Right lobe of liver (tissue), 6 donors: ENCODE measurements around the gene SLC22A23. TPM values are rescaled to one million over a fixed set of nuclear protein-coding genes. Genes with fewer than 3 reads are reported as not detected.

Experiments used
- ATAC-seq, 4 donors: fragments of 200-7000 bp; cut with Tn5 transposase; one replicate each; pipeline ENCODE4 v1.9.1; 2020; ENCODE audit warnings: mild to moderate bottlenecking in 4 of 4, moderate library complexity in 4 of 4
- DNase-seq, 3 donors: peaks; one replicate each; pipeline ENCODE4 v3.0.0-alpha.2; 2020
- H3K27ac ChIP-seq, 3 donors: fragments of 200-600 bp; one replicate each; pipeline ENCODE4 v1.8.0; 2022
- H3K27me3 ChIP-seq, 2 donors: fragments of 200-600 bp; one replicate each; pipeline ENCODE4 v1.8.0; 2022
- H3K36me3 ChIP-seq, 4 donors: fragments of 200-600 bp; sonication (generic) in 1 of 4; one replicate each; pipeline versions ENCODE4 v1.5.1 to v1.8.0; 2017 to 2022; ENCODE audit warnings: control low read depth in 1 of 4
- H3K4me1 ChIP-seq, 4 donors: fragments of 200-600 bp; sonication (generic) in 1 of 4; one replicate each; pipeline versions ENCODE4 v1.5.1 to v1.8.0; 2017 to 2022; ENCODE audit warnings: control low read depth in 1 of 4
- H3K4me3 ChIP-seq, 3 donors: fragments of 200-600 bp; one replicate each; pipeline ENCODE4 v1.8.0; 2022
- H3K9me3 ChIP-seq, 4 donors: fragments of 200-600 bp; sonication (generic) in 1 of 4; one replicate each; pipeline versions ENCODE4 v1.5.1 to v1.8.0; 2017 to 2022; ENCODE audit warnings: control low read depth in 1 of 4
- POLR2A ChIP-seq: fragments of 450-650 bp; IDR thresholded peaks from one replicate; pipeline ENCODE4 v1.6.1; 2017; ENCODE audit warnings: antibody characterized with exemption, mild to moderate bottlenecking
- WGBS: methylation state at CpG from one replicate; pipeline ENCODE4 v1.1.6; 2018; ENCODE audit warnings: low coverage, low lambda C conversion rate; ENCODE audit not compliant: insufficient coverage; ENCODE audit errors: missing lambda C conversion rate; 5-methylcytosine and 5-hydroxymethylcytosine counted together
- intact Hi-C, 2 donors: fragments of 100-400 bp; cut with DNase I; formaldehyde crosslinking; loops; one replicate each; pipeline versions ENCODE4 v1.11.2 to v1.14.1; 2022
- total RNA-seq, 6 experiments: library from RNA; depleted of rRNA in 2 of 6; stranded (reverse); fragments of >200 nt in 2 of 6; fragmentation: NEBNext Ultra II Directional in 3 of 6; extraction: Animal tissue kit (Norgen Biotek cat#: 25700) in 3 of 6; gene quantifications; one replicate each; pipeline versions ENCODE4 v1.1.0 to v1.2.4, GENCODE V29; 2016 to 2023
- TF ChIP-seq, protein P1 (sequence below), 4 donors: fragments of 200-600 bp in 3 of 4; fragments of 450-650 bp in 1 of 4; IDR thresholded peaks; one replicate each; pipeline versions ENCODE4 v1.5.1 to v1.8.0; 2016 to 2022; ENCODE audit warnings: antibody characterized with exemption in 4 of 4, mild to moderate bottlenecking in 2 of 4
- donor health status: DM: no; HTN: yes; CAD: no.
- donor health status: DM: no; HTN: no; CAD: no.
- donor health status: DM: no; HTN: no; CAD: no.
- donor health status: DM: no; HTN: yes; CAD: no.
- donor health status: DM: no; HTN: yes; CAD: no.

Gene SLC22A23
- total RNA-seq, 6 experiments from 2014 or later = 11.7 to 27.6 (median 16.3) TPM

DNA sequence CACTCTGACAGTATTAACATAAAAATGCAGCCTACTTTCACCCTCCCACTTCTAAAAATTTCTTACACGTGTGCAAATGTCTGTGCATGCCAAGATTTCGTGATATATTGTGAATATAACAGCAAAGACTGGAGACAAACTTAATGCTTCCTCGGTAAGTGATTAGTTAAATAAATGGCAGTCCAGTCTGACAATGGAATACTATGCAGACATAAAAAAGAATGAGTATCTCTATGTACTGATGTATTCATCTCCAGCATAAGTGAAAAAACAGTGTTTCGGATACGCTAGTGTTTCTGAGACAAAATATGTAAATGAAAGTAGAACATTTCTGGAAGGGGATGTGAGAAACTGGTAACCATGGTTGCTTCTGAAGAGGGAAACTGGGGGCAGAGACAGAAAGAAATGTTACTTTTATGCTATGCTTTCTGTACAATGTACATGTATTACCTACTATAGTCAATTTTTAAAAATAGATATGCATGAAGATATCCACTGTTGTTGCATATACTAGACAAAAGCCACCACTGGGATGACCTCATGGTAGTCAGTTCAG, 7.0 kb downstream of the SLC22A23 start:
- H3K36me3 ChIP-seq = no peaks in the 10 kb centered on the region
- H3K4me1 ChIP-seq = peaks cover 0 to 41% (median 6%) of the 10 kb centered on the region in 4 donors
- no peaks in the 10 kb centered on the region for H3K27me3 ChIP-seq
- intact Hi-C loops = no loop called here
- WGBS = 81% methylated on average over 5 of the region's 5 CpGs
- no peak overlapping the region for H3K27ac ChIP-seq
- TF ChIP-seq, protein P1, sequence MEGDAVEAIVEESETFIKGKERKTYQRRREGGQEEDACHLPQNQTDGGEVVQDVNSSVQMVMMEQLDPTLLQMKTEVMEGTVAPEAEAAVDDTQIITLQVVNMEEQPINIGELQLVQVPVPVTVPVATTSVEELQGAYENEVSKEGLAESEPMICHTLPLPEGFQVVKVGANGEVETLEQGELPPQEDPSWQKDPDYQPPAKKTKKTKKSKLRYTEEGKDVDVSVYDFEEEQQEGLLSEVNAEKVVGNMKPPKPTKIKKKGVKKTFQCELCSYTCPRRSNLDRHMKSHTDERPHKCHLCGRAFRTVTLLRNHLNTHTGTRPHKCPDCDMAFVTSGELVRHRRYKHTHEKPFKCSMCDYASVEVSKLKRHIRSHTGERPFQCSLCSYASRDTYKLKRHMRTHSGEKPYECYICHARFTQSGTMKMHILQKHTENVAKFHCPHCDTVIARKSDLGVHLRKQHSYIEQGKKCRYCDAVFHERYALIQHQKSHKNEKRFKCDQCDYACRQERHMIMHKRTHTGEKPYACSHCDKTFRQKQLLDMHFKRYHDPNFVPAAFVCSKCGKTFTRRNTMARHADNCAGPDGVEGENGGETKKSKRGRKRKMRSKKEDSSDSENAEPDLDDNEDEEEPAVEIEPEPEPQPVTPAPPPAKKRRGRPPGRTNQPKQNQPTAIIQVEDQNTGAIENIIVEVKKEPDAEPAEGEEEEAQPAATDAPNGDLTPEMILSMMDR (IDR thresholded peaks at IDR 0.05) = no peak
- no peak for TF ChIP-seq POLR2A
- no peak overlapping the region for H3K4me3 ChIP-seq
- H3K9me3 ChIP-seq = no peaks in the 10 kb centered on the region
- ATAC-seq = no peak
- DNase-seq = no peak

DNA sequence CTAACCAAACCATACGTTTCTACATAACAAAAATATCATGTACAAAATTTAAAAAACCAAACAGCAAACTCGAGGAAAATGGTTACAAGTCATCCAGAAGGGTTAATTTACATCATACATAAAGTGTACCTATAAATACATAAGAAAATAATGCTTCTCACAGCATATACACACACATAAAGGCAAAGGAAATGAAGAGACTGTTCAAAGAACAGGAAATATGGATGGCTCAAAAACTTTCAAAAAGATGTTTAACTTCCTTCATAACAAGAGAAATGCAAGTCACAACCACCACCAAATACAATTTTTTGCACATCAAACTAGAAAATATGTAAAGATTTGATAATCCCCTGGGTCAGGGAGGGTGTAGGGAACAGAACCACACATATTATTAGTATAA, 7.5 kb downstream of the SLC22A23 start:
- no peak overlapping the region for H3K27ac ChIP-seq
- no peaks in the 10 kb centered on the region for H3K27me3 ChIP-seq
- ATAC-seq (no peak), DNase-seq (no peak)
- TF ChIP-seq, protein P1 (IDR thresholded peaks at IDR 0.05) = no peak
- TF ChIP-seq POLR2A = no peak
- H3K36me3 ChIP-seq = no peaks in the 10 kb centered on the region
- intact Hi-C loops = no loop called here
- no peak overlapping the region for H3K4me3 ChIP-seq
- 68% methylated on average over 2 of the region's 2 CpGs for WGBS
- H3K4me1 ChIP-seq = peaks cover 0 to 37% (median 6%) of the 10 kb centered on the region in 4 donors
- no peaks in the 10 kb centered on the region for H3K9me3 ChIP-seq

DNA sequence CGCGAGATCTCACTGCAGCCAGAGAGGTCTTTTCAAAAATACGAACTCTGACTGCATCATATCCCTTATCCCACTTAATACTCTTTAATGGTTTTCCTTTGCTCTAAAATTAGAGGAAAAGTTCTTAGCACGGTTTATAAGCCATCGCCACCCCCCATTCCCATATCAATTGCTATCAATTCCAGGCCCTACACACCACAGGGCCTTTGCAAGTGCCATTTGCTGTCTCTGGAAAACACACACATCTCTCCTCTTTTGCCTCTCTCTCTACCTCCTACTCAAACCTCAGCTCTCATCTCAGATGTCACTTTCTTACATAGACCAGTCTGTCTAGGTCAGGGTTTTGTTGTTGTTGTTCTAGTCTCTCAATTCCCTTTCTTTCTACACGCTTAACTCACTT, 9.8 kb downstream of the SLC22A23 start:
- peaks cover 0 to 20% (median 6%) of the 10 kb centered on the region in 4 donors for H3K4me1 ChIP-seq

DNA sequence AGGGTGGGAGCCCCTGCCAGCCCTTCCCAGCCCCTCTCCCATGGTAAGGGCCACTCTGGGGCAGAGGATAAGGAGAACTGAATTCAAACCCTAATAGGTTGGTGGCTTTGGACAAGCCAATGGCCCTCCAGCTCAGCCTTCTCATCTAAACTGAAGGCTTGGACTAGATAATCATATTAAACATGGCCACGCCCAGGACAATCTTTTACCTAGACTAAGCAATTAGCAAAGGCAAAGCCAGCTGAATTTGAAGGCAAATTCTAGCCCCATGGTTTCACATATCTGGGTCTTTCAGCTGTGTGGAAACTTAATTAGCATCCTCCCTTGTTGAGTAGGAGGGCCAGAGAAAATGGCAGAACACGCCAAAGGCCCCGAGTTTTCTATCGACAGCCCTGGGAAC, 10.7 kb downstream of the SLC22A23 start:
- H3K27ac ChIP-seq = no peak overlapping the region
- no peak overlapping the region for H3K4me3 ChIP-seq
- intact Hi-C loops = no loop called here
- ATAC-seq (no peak), DNase-seq (no peak)
- no peaks in the 10 kb centered on the region for H3K36me3 ChIP-seq
- WGBS = 100% methylated on average over 2 of the region's 4 CpGs
- TF ChIP-seq POLR2A = no peak
- TF ChIP-seq, protein P1 (IDR thresholded peaks at IDR 0.05) = no peak
- no peaks in the 10 kb centered on the region for H3K9me3 ChIP-seq
- peaks cover 0 to 11% (median 3%) of the 10 kb centered on the region in 4 donors for H3K4me1 ChIP-seq
- no peaks in the 10 kb centered on the region for H3K27me3 ChIP-seq

More for the DNA sequence above, 9.8 kb downstream of the SLC22A23 start:
- Histone ChIP-seq H3K36me3 (no peaks in the 10 kb centered on the region), H3K27ac (no peak overlapping the region), H3K9me3 (no peaks in the 10 kb centered on the region), H3K27me3 (no peaks in the 10 kb centered on the region), H3K4me3 (no peak overlapping the region)
- ATAC-seq = no peak
- TF ChIP-seq, protein P1 (IDR thresholded peaks at IDR 0.05) = no peak
- TF ChIP-seq POLR2A = no peak
- WGBS = 91% methylated on average over 6 of the region's 6 CpGs
- intact Hi-C loops = no loop called here
- no peak for DNase-seq
